GM19351 (cell line): ENCODE measurements around the gene KCNQ4.

Source experiments
- ATAC-seq: cut with Tn5 transposase; IDR thresholded peaks from one replicate; pipeline ENCODE4 v1.9.1; 2021; ENCODE audit warnings: mild to moderate bottlenecking, moderate library complexity; ENCODE audit not compliant: unreplicated experiment

The KCNQ4 gene

DNA sequence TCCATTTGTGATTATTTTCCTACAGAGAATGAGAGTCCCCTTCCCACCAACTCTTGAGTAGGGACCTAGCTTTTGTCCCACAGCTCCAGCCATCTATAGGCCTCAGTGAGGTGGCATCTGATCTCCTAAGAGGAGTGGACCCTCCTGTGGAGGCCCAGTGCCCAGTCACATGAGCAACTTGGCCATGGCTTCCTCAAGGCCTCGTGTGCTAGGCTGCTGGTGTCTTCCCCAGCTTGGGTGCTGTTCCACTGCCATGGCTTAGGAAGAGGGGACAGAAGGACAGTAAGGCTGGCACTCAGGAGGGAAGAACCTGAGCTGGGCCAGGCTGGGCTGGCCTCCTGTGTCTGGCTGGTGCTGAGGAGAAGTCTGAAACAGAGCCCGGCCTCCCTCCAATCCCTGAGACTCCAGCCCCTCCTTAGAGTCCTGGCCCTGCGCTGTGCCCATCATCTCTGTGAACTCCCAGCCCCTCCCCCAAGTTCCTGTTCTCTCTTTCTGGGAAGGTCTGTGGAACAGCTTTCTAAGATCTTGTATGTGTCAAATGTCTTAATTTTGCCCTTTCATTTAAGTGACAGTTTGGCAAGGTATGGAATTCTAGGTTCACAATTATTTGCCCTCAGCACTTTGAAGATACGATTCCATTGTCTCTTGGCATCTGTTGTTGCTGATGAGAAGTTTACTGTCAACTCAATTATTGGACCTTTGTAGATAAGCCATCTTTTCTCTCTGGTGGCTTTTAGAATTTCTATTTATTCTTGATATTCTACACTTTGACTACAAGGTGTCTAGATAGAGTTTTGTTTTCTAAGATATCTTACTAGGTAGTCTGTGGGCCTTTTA, 7.1 kb upstream of the KCNQ4 start:
- no peak for ATAC-seq

DNA sequence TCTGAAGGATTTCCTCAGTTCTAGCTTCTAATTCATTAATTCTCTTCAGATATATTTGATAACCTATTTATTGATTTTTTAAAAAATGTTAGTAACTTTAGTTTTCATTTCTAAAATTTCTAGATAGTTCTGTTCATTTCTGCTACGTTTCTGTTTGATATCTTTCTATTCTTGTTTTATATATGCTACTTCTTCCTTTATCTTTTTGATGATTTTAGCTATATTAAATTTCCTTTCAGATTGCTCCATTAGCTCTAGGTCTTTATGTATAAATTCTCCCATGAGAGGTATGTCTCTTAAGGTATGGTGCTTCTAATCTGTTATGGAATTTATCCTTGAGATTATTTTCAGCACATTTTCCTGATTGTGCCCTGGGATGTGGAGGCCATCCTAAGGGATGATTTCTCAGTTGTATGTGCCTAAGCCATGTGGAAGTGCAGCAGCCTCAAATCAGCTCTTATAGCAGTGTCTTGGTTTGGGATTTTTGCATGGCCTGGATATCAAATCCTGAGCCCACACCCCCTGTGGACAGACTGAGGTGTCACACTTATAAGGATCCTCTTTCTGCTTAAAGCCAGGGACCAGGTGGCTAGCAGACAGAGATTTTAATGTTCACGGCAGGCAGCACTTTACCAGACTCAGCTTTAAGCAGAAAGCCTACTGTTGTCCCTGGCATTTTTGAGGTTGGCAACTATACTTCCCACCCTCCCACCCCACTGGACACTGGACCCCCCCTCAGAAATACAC, 6.2 kb upstream of the KCNQ4 start:
- ATAC-seq: no peak

DNA sequence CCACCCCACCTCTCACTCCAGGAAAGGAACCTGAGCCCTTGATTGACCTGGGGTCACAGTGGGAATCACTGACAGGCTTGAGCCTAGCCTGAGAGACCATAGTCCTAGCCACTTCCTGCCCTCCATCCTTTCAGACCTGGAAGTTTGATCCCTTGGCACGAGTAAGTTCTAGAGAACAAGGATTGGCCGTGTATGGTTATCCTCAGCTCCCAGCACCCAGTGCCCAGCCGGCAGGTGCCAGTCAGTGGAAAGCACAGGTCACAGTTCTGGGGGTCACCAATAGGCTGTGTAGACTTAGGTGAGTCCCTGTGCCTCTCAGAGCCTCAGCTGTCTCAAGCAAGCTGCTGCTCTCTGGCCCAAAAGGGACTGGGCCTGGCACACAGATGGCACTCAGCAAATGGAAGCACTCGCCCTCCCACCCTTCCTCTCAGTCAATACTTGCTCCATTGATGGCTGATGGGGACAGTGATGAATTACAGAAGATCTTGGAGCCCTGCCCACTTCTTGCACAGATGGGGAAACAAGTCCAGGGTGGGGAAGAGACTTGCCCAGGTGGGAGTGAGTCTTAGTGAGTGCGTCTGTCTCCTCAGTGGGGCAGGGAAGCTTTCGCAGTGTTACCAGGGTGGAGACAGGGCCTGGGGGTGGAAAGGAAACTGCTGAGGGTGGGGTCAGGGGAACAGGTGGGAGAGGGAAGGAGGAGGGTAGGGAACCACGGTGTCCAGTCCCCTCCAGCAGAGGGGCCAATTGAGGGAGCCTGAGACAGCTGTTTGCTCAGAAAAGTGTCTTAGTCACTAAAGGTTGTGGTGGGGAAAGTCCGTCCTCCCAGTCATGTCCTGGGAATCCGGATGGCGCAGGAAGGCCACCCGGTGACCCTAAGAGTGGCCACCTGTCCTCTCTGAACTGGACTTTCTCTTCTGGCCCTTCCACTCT, 2.6 kb upstream of the KCNQ4 start:
- ATAC-seq: no peak

DNA sequence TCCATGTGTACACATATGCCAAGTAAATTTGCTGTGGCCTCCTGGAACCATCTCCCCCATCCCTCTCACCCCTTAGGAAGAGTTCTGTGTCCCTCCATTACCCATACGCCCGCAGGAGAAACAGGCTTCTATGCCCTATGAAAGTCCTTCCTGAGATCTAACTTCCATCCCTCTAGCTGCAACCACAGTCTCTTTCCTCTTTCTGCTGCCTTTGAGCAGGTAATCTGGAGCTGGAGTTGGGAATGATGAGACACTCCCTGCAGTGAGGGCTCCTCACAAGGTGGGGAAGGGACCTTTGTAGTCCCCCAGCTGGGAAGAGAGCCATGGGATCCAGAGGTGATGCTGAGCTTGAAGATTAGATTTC, 2.0 kb upstream of the KCNQ4 start:
- ATAC-seq: no peak

DNA sequence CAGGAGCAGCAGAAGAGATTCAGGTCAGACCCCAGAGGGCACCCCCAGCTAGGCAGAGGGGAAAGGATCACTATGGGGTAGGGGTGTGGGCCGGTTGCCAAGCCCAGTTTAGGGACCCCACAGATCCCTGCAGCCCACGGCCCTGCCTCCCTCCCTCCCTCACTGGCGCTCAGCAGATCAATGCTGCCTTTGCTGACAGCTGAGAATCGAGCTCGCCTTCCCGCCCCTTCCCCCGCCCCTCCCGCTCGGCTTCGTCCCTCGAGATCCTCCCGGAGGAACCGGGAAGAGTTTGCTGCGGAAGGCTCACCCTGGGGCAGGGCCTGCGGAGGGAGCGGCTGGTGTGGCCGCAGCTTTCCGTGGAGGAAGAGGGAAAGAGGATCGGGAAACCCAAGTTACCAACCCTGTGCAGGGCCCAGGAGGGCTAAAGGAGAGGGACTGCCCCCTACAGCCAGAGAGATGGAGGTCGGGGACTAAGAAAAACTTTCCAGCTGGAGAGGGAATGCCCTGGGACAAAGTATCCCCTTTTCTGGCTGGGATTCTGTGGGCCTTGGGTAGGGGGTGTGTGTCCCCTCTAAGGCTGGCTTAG, 1.1 kb upstream of the KCNQ4 start:
- ATAC-seq: no peak

DNA sequence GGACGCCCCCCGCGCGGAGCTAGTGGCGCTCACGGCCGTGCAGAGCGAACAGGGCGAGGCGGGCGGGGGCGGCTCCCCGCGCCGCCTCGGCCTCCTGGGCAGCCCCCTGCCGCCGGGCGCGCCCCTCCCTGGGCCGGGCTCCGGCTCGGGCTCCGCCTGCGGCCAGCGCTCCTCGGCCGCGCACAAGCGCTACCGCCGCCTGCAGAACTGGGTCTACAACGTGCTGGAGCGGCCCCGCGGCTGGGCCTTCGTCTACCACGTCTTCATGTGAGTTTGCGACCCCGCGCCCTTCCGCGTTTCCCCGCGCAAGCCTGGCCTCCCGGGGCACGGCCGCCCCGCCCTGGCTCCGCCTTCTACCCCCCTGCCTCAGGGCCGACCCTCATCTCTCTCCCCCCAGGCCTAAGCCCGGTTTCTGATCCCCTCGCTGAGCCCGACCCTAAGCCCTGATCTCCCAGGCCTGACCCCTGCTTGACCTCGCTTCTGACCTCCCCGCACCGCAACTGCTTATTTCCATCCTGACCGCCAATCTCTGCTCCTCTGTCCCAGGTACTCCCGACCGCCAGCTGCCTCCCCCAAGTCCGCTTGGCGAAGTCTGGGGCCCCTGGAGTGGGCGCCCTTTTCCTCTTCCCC, 669 bp downstream of the KCNQ4 start:
- no peak for ATAC-seq

DNA sequence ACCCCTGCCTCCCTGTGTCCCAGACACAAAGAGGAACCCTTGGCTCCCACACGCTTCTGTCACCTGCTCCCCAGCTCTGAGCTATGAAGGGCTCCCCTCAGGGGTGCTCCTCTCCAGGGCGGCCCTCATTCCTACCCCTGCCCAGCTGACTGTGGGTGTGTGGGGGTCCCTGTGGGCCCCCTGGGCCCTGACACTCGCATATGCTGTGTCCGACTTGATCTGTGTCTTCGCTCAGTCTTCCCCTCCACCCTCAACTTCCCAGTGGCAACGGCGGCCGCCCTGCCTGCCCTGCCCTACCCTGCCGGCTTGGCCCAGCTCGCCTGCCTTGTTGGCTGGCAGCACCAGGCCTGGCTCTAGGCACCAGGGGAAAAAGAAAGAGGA, 1.2 kb downstream of the KCNQ4 start:
- ATAC-seq: no peak

DNA sequence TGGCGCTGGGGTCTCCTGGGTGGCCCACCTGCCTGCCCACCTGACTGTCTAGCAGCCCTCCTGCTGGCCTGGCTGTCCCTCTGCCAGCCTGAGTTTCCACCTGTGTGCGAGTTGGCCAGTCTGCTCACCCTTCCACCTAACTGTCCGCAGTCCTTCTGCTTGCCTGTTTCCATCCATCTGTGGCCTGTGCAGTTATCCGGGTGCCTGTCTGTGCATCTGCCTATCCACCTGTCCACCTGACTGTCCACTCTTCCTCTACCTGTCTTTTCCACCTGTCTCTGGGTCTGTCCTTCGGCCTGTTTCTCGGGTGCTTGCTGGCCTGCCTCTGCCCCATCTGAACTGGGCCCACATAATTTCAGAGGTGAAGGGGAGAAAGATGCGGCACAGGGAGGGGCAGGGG, 1.9 kb downstream of the KCNQ4 start:
- ATAC-seq: no peak

DNA sequence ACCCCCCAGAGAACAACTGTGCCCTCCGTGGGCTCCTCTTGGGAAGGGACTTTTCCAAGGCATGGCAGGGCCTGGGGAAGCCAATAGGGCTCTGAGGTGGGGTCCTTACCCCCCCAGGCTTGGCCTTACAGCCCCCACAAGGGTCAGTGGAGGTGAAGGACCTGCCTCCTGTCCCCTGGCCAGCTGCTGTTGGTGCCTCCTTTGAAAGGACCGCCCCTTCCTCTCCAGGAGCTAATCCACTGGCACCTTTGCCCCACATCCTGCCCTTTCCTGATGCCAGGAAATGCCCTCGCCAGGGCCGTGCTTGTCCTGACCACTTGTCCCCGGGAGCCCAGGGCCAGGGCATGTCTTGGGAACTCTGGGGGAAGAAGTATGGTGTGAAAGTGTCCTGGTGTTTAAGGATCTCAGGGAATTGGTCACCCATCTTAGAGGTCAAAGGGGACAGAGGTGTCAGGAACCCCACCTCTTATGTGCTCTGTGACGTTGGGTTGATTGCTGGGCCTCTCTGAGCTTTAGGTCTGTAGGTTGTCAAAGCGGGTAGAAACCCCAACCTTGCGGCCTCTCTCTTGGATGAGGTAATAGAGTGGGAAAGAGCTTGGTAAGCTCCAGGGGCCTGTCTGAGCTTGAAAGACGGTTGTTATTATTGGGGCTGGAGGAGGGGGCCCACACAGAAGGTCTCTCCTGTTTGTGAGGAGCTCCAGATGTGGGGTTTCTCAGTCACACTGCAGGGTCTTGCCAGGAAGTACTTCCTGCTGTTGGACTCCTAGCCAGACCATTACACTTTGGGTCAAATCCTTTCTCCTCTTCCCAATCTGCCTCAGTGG, 2.8 kb downstream of the KCNQ4 start:
- no peak for ATAC-seq

DNA sequence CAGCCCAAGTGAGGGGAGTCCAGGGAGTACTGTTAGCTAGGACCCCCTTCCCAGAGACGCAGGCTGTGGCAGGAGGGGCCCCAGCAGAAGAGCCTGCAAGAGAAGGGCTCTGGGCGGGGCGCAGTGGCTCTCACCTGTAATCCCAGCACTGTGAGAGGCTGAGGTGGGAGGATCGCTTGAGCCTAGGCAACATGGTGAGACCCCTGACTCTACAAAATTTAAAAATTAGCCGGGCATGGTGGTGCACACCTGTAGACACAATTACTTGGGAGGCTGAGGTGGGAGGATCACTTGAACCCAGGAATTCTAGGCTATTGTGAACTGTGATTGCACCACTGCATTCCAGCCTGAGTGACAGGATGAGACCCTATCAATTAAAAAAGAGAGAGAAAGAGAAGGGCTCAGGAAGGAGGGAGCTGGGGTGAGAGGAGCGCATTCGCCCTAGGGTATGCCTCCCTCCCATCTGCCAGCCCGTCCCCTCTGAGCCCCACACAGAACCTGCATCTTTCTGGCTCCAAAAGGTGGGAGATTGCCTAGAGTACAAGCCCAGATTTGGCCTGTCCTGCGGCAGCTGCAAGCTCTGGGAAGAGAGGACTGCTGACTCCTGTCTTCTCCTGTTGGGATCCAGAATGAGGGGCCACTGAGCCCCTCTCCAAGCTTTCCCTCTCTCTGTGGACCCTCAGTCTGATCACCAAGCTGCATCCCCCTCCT, 3.6 kb downstream of the KCNQ4 start:
- no peak for ATAC-seq

DNA sequence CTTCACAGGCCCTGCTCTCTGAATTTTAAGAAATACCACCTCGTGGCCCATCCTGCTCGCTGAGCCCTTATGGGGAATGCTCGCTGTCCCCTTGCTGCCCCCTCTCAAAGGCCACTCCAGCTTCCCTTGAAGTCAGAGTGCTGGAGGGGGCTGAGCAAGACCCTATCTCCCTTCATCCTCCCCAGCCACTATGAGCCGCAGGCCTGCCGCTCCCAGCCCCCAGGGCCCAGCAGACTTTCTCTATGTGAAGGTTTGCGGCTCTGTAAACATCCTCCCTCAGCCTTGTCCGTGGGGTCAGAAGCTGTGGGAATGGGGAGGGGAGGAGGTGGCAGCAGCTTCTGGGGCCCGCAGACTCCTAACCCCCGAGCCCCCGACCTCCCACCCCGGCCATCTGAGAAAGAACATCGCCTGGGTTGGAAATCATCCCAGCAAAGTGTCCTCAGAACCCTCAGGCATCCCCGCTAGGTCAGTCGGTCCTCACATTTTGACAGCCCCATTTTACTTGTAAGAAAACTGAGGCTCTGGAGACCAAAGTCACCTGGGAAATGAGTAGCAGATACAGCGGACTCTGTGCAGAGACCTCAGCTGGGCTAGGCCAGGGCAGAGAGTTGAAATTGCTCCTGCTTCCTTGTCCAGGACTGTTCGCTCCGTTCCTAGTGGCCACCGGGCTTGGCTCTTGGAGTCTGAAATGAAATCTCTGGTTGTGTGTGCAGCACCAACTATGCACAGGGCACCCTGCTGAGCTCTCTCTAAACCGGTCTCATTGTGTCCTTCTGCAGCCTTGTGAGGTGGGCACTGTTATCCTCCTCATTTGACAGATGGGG, 4.4 kb downstream of the KCNQ4 start:
- no peak for ATAC-seq

DNA sequence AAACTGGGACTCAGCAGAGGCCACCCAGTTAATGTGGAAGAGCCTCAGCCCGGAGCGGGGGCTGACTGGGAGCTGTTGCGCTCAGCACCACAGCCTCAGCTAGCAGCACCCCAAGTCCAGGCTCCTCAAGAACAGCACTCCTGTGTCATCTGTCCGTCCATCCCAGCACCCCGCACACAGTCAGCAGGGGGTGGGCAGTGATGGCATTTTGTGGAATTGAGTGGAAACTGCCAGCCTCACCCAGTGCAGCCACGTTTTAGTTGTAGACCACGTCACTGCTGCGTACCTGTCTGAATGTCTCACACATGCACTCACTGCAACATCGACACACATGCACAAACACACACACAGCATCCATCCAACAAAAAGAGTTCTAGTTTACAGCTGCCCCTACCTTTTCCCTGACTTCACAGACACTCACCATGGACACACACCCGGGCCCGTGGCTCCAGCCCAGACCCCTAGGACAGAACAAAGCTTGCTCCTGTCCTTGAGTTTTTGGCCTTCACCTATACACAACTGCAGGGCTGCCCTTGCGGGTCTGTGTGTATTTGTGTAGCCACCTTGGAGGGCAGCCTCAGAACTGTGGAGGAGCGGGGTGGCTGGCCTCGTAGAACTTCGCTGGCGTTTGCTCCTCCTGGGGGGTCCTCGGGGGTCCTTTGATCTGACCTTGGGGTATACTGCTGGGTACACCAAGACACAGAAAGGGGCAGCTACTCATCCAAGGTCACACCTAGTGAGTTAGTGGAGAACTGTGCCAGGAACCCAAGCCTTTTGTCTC, 5.2 kb downstream of the KCNQ4 start:
- no peak for ATAC-seq

DNA sequence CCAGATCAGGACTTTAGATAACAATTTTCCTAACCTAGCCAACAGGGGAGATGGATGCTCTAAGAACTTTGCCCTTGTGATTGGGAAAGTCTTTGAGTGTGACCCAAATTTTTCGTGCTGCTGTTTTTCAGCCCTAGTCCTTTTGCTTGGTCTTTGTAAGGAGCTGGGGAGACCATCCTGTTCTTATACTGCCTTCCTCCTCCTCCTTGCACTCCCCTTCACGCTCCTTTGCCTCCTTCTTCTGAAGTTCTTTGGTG, 5.7 kb downstream of the KCNQ4 start:
- ATAC-seq: no peak

DNA sequence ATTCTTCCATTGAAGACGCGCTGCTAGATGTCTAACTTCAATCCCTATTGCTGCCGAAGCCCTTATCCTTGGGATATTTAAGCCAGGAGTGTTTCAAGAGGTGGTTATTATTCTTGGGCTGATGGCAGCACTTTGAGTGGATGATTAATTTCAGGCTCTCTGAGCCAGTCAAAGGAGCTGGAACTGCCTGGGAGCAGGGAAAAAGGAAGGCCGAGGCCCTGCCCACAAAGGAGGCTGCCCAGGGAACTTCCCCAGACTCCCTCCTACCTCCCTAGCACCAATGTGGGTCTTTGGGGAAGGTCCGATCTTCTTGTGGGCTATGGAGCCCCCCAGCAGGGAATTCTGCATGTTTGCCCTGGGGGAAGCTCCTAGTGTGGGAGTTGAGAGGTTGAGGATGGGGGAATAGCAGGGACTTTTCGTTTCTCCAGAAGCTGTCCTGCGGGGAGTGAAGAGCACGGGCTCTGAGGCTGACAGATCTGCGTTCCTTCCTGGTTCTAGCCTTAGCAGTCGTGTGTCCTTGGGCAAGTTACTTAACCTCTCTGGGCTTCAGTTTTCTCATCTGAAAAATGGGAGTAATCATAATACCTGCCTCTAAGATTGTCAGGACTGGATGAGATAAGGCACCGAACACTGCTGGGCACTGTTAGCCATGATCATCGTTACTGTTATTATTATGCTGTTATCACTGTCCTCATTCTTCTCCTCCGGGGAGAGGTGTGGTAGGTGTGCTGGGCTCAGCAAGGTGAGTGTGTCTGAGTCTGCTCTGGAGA, 6.3 kb downstream of the KCNQ4 start:
- ATAC-seq: no peak

DNA sequence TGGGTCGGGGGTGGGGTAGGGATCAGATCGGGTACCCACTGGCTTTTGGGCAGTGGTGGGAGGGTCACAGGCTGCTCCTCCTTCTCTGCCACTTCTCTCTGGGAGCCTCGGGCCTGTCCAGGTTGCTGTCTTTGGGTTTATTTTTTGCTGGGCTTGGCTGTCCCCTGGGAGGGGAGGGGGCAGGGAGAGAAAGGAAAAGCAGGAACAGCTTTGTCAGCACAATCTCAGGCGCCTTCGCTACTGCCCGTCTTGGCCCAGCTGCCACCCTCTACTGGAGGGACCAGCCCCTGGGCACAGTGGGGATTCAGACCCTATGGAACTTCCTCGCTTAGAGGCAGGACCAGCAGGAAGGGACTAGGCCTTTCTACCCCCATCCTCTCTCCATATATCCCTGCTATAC, 8.4 kb downstream of the KCNQ4 start:
- no peak for ATAC-seq

DNA sequence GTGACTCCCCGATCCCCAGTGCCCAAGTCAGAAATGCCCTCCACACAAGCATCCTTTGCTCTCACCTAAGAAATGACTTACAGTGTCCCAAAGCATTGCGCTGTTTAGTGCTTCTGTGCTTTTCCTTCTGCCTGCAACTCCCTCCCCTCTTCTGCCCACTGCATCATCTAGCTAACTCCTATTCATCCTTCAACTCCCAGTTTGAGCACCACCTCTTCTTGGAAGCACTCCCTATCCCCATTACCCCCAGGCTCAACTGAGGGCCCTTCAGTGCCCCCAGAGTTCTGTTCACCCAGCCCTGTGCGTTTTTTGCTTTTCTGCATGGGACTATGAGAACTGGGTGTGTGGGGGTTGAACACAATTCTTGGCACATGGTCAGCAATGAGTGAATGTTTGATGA, 10.0 kb downstream of the KCNQ4 start:
- no peak for ATAC-seq

DNA sequence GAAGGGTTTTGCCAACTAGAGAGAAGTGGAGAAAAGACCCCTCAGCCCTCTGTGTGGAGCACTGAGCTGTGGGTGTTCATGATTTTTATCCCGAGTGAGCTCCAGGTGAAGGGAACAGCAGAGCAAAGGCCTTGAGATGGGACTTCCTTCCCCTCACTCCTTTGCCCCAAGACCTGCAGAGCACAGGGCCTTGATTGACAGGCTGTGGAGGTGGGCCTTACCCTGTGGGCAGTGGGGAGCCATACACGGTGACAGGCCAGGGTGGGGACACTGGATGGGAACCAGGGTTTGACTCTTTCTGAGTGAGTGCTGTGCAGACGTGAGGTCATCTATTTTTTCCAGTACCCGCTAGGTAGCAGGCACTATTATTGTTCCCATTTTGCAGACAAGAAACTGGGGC, 10.5 kb downstream of the KCNQ4 start:
- no peak for ATAC-seq
